ENCODE data around the gene GARNL3. TPM values are rescaled to one million over a fixed set of nuclear protein-coding genes. Genes with fewer than 3 reads are reported as not detected.

The GARNL3 gene
- total RNA-seq, 1 experiment from 2014 or later = 11.5 TPM

DNA sequence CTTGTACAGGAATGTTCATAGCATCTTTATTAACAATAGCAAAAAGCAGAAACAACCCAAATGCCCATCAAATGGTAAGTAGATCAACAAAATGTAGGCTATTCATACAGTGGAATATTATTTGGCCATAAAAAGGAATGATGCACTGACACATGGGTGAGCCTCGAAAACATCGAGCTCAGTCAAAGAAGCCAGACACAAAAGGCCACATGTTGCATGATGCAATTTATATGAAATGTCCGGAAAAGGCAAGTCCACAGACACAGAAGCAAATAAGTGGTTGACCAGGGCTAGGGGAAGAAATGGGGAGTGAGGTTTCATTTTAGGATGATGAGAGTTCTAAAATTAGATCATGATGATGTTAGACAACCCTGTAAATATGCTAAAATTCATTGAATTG is 115.9 kb downstream of the GARNL3 start:
- TF ChIP-seq POLR2AphosphoS5 (IDR thresholded peaks at IDR 0.05; ENCODE audit: low read depth, low read length) = no peak
- ATAC-seq (no peak), DNase-seq (ENCODE audit: low read depth, low spot score) (no peak)
- peak overlapping the region; percentile 51; the same call in 1 of the 2 replicates for H3K27ac ChIP-seq (ENCODE audit: low read length)
- no peak overlapping the region for H3K4me3 ChIP-seq (ENCODE audit: low read depth in 2 of 2, low read length in 2 of 2)
- CTCF ChIA-PET = no interaction called here
- no peaks in the 10 kb centered on the region for H3K27me3 ChIP-seq (ENCODE audit: control insufficient read depth, insufficient read depth, low read length)
- no peaks in the 10 kb centered on the region for H3K36me3 ChIP-seq (ENCODE audit: control insufficient read depth, insufficient read depth, low read length)
- POLR2A ChIA-PET = no interaction called here
- peaks cover 5% of the 10 kb centered on the region for H3K4me1 ChIP-seq (ENCODE audit: control insufficient read depth, insufficient read depth, low read length)
- in situ Hi-C loops (cut with HindIII; ENCODE audit: low pct_unique_long_range_greater_than_20kb, low sequenced_read_pairs) (no loop called here), intact Hi-C loops (cut with micrococcal nuclease; ENCODE audit: unreplicated experiment) (no loop called here)
- no peaks in the 10 kb centered on the region for H3K9me3 ChIP-seq (ENCODE audit: control insufficient read depth, insufficient read depth, low read depth, low read length)
- BruUV-seq (replicated peaks) = no TSS peak

DNA sequence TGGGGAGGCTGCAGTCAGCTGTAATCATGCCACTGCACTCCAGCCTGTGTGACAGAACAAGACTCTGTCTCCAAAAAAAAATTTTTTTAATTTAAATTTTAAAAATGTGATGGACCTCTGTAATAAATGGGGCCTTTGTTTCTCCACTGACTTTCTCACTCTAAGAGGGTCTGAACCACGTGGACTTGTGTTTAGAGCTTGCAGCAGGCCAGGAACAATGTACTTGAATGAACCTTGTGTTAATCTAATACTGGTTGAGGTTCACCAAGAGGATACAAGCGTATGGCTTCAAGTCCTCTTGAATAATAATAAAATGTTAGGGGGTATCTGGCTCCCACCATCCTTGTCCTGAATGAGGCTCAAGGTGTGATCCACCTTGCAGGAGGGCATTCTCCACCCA is 118.0 kb downstream of the GARNL3 start:
- TF ChIP-seq TCF7L2 (IDR thresholded peaks at IDR 0.05; ENCODE audit: low read depth, low read length) (no peak), POLR2AphosphoS5 (IDR thresholded peaks at IDR 0.05; ENCODE audit: low read depth, low read length) (no peak), SIN3A (IDR thresholded peaks at IDR 0.05; ENCODE audit: borderline replicate concordance, insufficient read depth, low read depth, low read length) (no peak)
- TF ChIP-seq, protein P1, sequence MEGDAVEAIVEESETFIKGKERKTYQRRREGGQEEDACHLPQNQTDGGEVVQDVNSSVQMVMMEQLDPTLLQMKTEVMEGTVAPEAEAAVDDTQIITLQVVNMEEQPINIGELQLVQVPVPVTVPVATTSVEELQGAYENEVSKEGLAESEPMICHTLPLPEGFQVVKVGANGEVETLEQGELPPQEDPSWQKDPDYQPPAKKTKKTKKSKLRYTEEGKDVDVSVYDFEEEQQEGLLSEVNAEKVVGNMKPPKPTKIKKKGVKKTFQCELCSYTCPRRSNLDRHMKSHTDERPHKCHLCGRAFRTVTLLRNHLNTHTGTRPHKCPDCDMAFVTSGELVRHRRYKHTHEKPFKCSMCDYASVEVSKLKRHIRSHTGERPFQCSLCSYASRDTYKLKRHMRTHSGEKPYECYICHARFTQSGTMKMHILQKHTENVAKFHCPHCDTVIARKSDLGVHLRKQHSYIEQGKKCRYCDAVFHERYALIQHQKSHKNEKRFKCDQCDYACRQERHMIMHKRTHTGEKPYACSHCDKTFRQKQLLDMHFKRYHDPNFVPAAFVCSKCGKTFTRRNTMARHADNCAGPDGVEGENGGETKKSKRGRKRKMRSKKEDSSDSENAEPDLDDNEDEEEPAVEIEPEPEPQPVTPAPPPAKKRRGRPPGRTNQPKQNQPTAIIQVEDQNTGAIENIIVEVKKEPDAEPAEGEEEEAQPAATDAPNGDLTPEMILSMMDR (IDR thresholded peaks at IDR 0.05) = no peak
- TF ChIP-seq, protein P2, sequence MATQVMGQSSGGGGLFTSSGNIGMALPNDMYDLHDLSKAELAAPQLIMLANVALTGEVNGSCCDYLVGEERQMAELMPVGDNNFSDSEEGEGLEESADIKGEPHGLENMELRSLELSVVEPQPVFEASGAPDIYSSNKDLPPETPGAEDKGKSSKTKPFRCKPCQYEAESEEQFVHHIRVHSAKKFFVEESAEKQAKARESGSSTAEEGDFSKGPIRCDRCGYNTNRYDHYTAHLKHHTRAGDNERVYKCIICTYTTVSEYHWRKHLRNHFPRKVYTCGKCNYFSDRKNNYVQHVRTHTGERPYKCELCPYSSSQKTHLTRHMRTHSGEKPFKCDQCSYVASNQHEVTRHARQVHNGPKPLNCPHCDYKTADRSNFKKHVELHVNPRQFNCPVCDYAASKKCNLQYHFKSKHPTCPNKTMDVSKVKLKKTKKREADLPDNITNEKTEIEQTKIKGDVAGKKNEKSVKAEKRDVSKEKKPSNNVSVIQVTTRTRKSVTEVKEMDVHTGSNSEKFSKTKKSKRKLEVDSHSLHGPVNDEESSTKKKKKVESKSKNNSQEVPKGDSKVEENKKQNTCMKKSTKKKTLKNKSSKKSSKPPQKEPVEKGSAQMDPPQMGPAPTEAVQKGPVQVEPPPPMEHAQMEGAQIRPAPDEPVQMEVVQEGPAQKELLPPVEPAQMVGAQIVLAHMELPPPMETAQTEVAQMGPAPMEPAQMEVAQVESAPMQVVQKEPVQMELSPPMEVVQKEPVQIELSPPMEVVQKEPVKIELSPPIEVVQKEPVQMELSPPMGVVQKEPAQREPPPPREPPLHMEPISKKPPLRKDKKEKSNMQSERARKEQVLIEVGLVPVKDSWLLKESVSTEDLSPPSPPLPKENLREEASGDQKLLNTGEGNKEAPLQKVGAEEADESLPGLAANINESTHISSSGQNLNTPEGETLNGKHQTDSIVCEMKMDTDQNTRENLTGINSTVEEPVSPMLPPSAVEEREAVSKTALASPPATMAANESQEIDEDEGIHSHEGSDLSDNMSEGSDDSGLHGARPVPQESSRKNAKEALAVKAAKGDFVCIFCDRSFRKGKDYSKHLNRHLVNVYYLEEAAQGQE (IDR thresholded peaks at IDR 0.05; ENCODE audit: insufficient read depth in 1 of 2, low read depth in 2 of 2, low read length in 1 of 2) = no peak
- intact Hi-C loops (cut with micrococcal nuclease; ENCODE audit: unreplicated experiment) (no loop called here), in situ Hi-C loops (cut with HindIII; ENCODE audit: low pct_unique_long_range_greater_than_20kb, low sequenced_read_pairs) (no loop called here)
- Histone ChIP-seq H3K36me3 (ENCODE audit: control insufficient read depth, insufficient read depth, low read length) (no peaks in the 10 kb centered on the region), H3K4me1 (ENCODE audit: control insufficient read depth, insufficient read depth, low read length) (peaks cover 7% of the 10 kb centered on the region), H3K27me3 (ENCODE audit: control insufficient read depth, insufficient read depth, low read length) (no peaks in the 10 kb centered on the region), H3K27ac (ENCODE audit: low read length) (no peak overlapping the region), H3K4me3 (ENCODE audit: low read depth in 2 of 2, low read length in 2 of 2) (no peak overlapping the region), H3K9me3 (ENCODE audit: control insufficient read depth, insufficient read depth, low read depth, low read length) (no peaks in the 10 kb centered on the region)
- no TSS peak for BruUV-seq (replicated peaks)
- ChIA-PET CTCF (interaction anchor here (0.6 kb wide), 1 partner anchor 702 kb away, joined by 3 read pairs; no protein-coding TSS in a partner anchor), POLR2A (no interaction called here)
- no peak for ATAC-seq
- no peak for DNase-seq (ENCODE audit: low read depth, low spot score)

DNA sequence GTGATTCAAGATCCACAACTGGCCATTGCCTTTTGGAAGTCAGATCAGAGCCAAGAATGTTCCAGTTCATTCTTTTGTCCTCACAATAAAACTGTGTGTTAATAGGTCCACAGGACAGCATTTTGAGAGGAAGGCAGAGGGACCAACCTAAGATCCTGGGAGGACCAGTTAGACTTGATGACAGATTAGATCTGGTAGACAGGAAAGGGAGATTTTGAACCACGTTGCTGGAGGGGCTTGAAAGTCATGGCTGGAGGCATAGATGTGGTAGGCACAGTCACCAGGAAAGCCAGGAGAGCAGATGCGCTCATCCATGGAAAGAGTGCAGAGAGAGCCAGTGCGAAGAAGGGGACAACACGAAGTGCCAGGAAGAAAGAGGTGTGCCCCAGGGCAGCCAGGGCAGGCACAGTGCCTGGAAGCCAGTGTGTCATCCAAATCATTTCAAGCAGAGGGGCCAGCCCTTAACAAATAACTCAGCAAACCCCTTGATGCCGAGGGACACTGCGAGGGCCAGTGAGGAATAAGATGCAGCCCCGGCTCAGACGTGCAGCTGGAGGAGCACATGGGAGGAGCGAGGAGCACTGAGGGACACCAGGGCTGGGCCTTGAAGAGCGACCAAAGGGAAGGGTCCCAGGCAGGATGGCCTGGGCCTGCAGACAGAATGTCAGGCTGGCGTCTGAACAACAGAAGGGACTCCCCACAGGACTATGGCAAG is 119.6 kb downstream of the GARNL3 start:
- BruUV-seq (replicated peaks) = no TSS peak
- ATAC-seq (no peak), DNase-seq (ENCODE audit: low read depth, low spot score) (no peak)
- intact Hi-C loops (cut with micrococcal nuclease; ENCODE audit: unreplicated experiment) (no loop called here), in situ Hi-C loops (cut with HindIII; ENCODE audit: low pct_unique_long_range_greater_than_20kb, low sequenced_read_pairs) (no loop called here)
- TF ChIP-seq POLR2AphosphoS5 (IDR thresholded peaks at IDR 0.05; ENCODE audit: low read depth, low read length) (no peak), SIN3A (IDR thresholded peaks at IDR 0.05; ENCODE audit: borderline replicate concordance, insufficient read depth, low read depth, low read length) (no peak), TCF7L2 (IDR thresholded peaks at IDR 0.05; ENCODE audit: low read depth, low read length) (no peak)
- TF ChIP-seq, protein P1 (IDR thresholded peaks at IDR 0.05) = no peak
- H3K4me1 ChIP-seq (ENCODE audit: control insufficient read depth, insufficient read depth, low read length) = peaks cover 21% of the 10 kb centered on the region
- no peaks in the 10 kb centered on the region for H3K9me3 ChIP-seq (ENCODE audit: control insufficient read depth, insufficient read depth, low read depth, low read length)
- POLR2A ChIA-PET = no interaction called here
- no peaks in the 10 kb centered on the region for H3K27me3 ChIP-seq (ENCODE audit: control insufficient read depth, insufficient read depth, low read length)
- CTCF ChIA-PET = no interaction called here
- no peaks in the 10 kb centered on the region for H3K36me3 ChIP-seq (ENCODE audit: control insufficient read depth, insufficient read depth, low read length)
- H3K27ac ChIP-seq (ENCODE audit: low read length) = peak overlapping the region; percentile 72; the same call in 1 of the 2 replicates
- no peak overlapping the region for H3K4me3 ChIP-seq (ENCODE audit: low read depth in 2 of 2, low read length in 2 of 2)
